GM12878 (cell line): ENCODE data around the gene GPR171. TPM values are rescaled to one million over a fixed set of nuclear protein-coding genes. Genes with fewer than 3 reads are reported as not detected.

Experiments used
- ATAC-seq: fragments of 200-7000 bp; cut with Tn5 transposase; 3 replicates; pipeline ENCODE4 v1.9.1; 2020; ENCODE audit warnings: mild to moderate bottlenecking, moderate library complexity
- BruUV-seq: library from RNA; stranded (reverse); fragments of 400-500 nt; replicated peaks from 2 replicates; lab custom pipeline; 2021; lab: Mats Ljungman, UMichigan
- CTCF ChIA-PET: fragments of 300-600 bp; sonication (Branson Sonifier 250); formaldehyde crosslinking; extraction: SDS; loops from one replicate; lab custom pipeline; 2021; ENCODE audit warnings: inconsistent platforms; lab: Yijun Ruan, JAX
- POLR2A ChIA-PET: fragments of 350-600 bp; formaldehyde crosslinking; extraction: SDS; loops from one replicate; lab custom pipeline; 2021; ENCODE audit warnings: inconsistent platforms; lab: Charles Lee
- RAD21 ChIA-PET: fragments of 300-600 bp; sonication (Branson Sonifier 250); formaldehyde crosslinking; loops from one replicate; lab custom pipeline; 2023; ENCODE audit warnings: antibody characterized with exemption; ENCODE audit not compliant: unreplicated experiment; lab: Charles Lee
- SMC1A ChIA-PET: fragments of 300-600 bp; sonication (Branson Sonifier 250); formaldehyde crosslinking; loops from one replicate; lab custom pipeline; 2023; ENCODE audit not compliant: unreplicated experiment, uncharacterized antibody; lab: Charles Lee
- DNase-seq: peaks from one replicate; pipeline ENCODE4 v3.0.0-alpha.2; 2011; ENCODE audit warnings: low read depth, low spot score
- FAIRE-seq: peaks from 3 replicates; lab custom pipeline; 2011; peaks lifted over from hg19 to GRCh38; lab: Jason Lieb, UNC
- H2AFZ ChIP-seq: 2 replicates; pipeline ENCODE4 v1.6.0; 2011; ENCODE audit warnings: low read depth, low read length, control low read depth; ENCODE audit not compliant: control insufficient read depth
- H3K27ac ChIP-seq: 2 replicates; pipeline ENCODE4 v1.5.1; 2011; ENCODE audit warnings: control low read depth; ENCODE audit not compliant: control insufficient read depth, insufficient read depth
- H3K27me3 ChIP-seq, 2 experiments: replicated peaks in 1 of 2; 2 replicates each; pipeline versions ENCODE4 v1.6.0 to v1.6.1; 2011; ENCODE audit warnings: low read length in 1 of 2; ENCODE audit not compliant: control insufficient read depth in 2 of 2, insufficient read depth in 2 of 2
- H3K36me3 ChIP-seq, 2 experiments: 2 replicates each; pipeline ENCODE4 v1.5.1; 2011; ENCODE audit warnings: low read length in 1 of 2; ENCODE audit not compliant: control insufficient read depth in 2 of 2, insufficient read depth in 2 of 2
- H3K4me1 ChIP-seq: 2 replicates; pipeline ENCODE4 v1.6.1; 2011; ENCODE audit warnings: mild to moderate bottlenecking, low read length, moderate library complexity, mixed read lengths; ENCODE audit not compliant: control insufficient read depth, insufficient read depth
- H3K4me2 ChIP-seq: 2 replicates; pipeline ENCODE4 v1.6.0; 2011; ENCODE audit warnings: control low read depth; ENCODE audit not compliant: control insufficient read depth, insufficient read depth
- H3K4me3 ChIP-seq: fragments of 200-600 bp; sonication (generic); 2 replicates; pipeline ENCODE4 v1.5.1; 2016
- H3K79me2 ChIP-seq: 2 replicates; pipeline ENCODE4 v1.6.0; 2011; ENCODE audit warnings: low read length; ENCODE audit not compliant: control insufficient read depth, insufficient read depth
- H3K9ac ChIP-seq: 2 replicates; pipeline ENCODE4 v1.8.0; 2011; ENCODE audit warnings: low read length, control low read depth, mixed read lengths; ENCODE audit not compliant: control insufficient read depth, insufficient read depth
- H3K9me3 ChIP-seq: replicated peaks from 3 replicates; pipeline ENCODE4 v1.5.1; 2011; ENCODE audit warnings: mild to moderate bottlenecking, low read length; ENCODE audit not compliant: control insufficient read depth, insufficient read depth
- H4K20me1 ChIP-seq: 2 replicates; pipeline ENCODE4 v1.6.0; 2011; ENCODE audit not compliant: control insufficient read depth, insufficient read depth
- CTCF ChIP-seq, 3 experiments: IDR thresholded peaks in 2 of 3; conservative IDR thresholded peaks in 1 of 3; 2 replicates each; pipeline ENCODE4 v1.5.1; 2011; ENCODE audit warnings: low read depth in 3 of 3, low read length in 3 of 3, mild to moderate bottlenecking in 3 of 3, control low read depth in 2 of 3, moderate library complexity in 2 of 3, inconsistent platforms in 1 of 3, mixed read lengths in 1 of 3; ENCODE audit not compliant: control insufficient read depth in 2 of 3, insufficient read depth in 1 of 3; ENCODE audit errors: extremely low read depth in 1 of 3
- ETV6 ChIP-seq, 2 experiments: fragments of 450-650 bp in 1 of 2; IDR thresholded peaks in 1 of 2; conservative IDR thresholded peaks in 1 of 2; 2 replicates each; pipeline ENCODE4 v1.6.1; 2014; ENCODE audit warnings: antibody characterized with exemption in 1 of 2, borderline replicate concordance in 1 of 2, low read depth in 1 of 2, mild to moderate bottlenecking in 1 of 2, moderate library complexity in 1 of 2
- NR2C2 ChIP-seq: IDR thresholded peaks from 2 replicates; pipeline ENCODE4 v1.6.1; 2011; ENCODE audit warnings: borderline replicate concordance, low read depth; ENCODE audit not compliant: control insufficient read depth, insufficient read length
- RCOR1 ChIP-seq: conservative IDR thresholded peaks from 2 replicates; pipeline ENCODE4 v1.6.1; 2012; ENCODE audit warnings: low read depth, low read length, improper control_type of control experiment
- SMC3 ChIP-seq: IDR thresholded peaks from 2 replicates; pipeline ENCODE4 v1.6.1; 2011; ENCODE audit warnings: low read length, improper control_type of control experiment, borderline replicate concordance
- SREBF1 ChIP-seq: IDR thresholded peaks from 2 replicates; pipeline ENCODE4 v1.6.1; 2012; ENCODE audit warnings: mild to moderate bottlenecking, low read length
- ZZZ3 ChIP-seq: IDR thresholded peaks from 2 replicates; pipeline ENCODE4 v1.6.1; 2011; ENCODE audit warnings: low read depth; ENCODE audit not compliant: control insufficient read depth, insufficient read length
- WGBS: methylation state at CpG from one replicate; pipeline ENCODE4 v1.1.6; 2016; ENCODE audit warnings: low lambda C conversion rate; ENCODE audit not compliant: insufficient replicate concordance, insufficient coverage; ENCODE audit errors: missing lambda C conversion rate; 5-methylcytosine and 5-hydroxymethylcytosine counted together
- in situ Hi-C: fragments of 300-500 bp; cut with MboI; formaldehyde crosslinking; loops from 9 replicates; pipeline ENCODE4 v1.14.3; 2018; ENCODE audit warnings: mixed read lengths
- intact Hi-C: fragments of 100-400 bp; cut with micrococcal nuclease; formaldehyde crosslinking; loops from one replicate; pipeline ENCODE4 v1.14.2; 2022; ENCODE audit not compliant: unreplicated experiment
- polyA plus RNA-seq, 11 experiments: library from polyadenylated mRNA; depleted of rRNA in 4 of 11; unstranded in 6 of 11; stranded (reverse) in 5 of 11; fragments of >200 nt; fragmentation: Nextera tagmentation in 4 of 11; fragmentation: Illumina TruSeq in 1 of 11; extraction: Ambion mirVana in 4 of 11; extraction: Trizol in 1 of 11; gene quantifications; 1 replicate in 1 of 11; 2 replicates in 10 of 11; pipeline versions ENCODE4 v1.2.1 to v1.2.3, GENCODE V29; 2011 to 2016; ENCODE audit warnings: inconsistent platforms in 2 of 11, missing spikeins in 2 of 11, low read depth in 1 of 11
- total RNA-seq, 4 experiments: library from RNA; depleted of rRNA in 3 of 4; stranded (reverse); fragments of >200 nt in 3 of 4; fragmentation: Illumina TruSeq in 1 of 4; extraction: Trizol in 1 of 4; gene quantifications; 2 replicates each; pipeline versions ENCODE4 v1.2.1 to v1.2.3, GENCODE V29; 2013 to 2021

The GPR171 gene
- total and polyA plus RNA-seq, 10 of the 15 experiments (the other 5 are each of a cell fraction or from before 2014, with no cell fraction given), result 0.05 to 0.07 TPM; not detected in 8

- no peak for TF ChIP-seq SREBF1
- TF ChIP-seq NR2C2, result no peak
- no peak for TF ChIP-seq ETV6 (conservative IDR thresholded peaks at IDR 0.05 in 1 of 2, IDR thresholded peaks at IDR 0.05 in 1 of 2; ENCODE audit: borderline replicate concordance in 1 of 2, low read depth in 1 of 2)
- TF ChIP-seq RCOR1, result no peak
- TF ChIP-seq SMC3, result peak; percentile 20; the same call in 1 of the 2 replicates
- peak in 2 of 3 experiments; percentile 16 to 23; a peak in 3 of 6 replicates for TF ChIP-seq CTCF (IDR thresholded peaks at IDR 0.05 in 2 of 3, conservative IDR thresholded peaks at IDR 0.05 in 1 of 3; ENCODE audit: control insufficient read depth in 2 of 3, extremely low read depth in 1 of 3, insufficient read depth in 1 of 3, low read depth in 3 of 3, low read length in 3 of 3)
- no peak for TF ChIP-seq ZZZ3
- intact Hi-C loops (no loop called here), in situ Hi-C loops (loop anchor here (5.0 kb wide), 1 partner anchor 61 kb away; no protein-coding TSS in a partner anchor)
- ChIA-PET SMC1A (interaction anchor here (1.1 to 3.6 kb wide), 2 partner anchors 61 to 92 kb away, joined by 4 to 49 read pairs; no protein-coding TSS in a partner anchor), RAD21 (no interaction called here), POLR2A (no interaction called here), CTCF (interaction anchor here (2.5 to 4.6 kb wide), 4 partner anchors 10 to 121 kb away, joined by 15 to 52 read pairs (median 32); partner anchors contain the start of gene P2RY14)
- Histone ChIP-seq H4K20me1 (no peaks in the 10 kb centered on the region), H3K4me3 (no peak overlapping the region), H3K4me2 (no peak overlapping the region), H2AFZ (no peak overlapping the region), H3K79me2 (no peaks in the 10 kb centered on the region), H3K9ac (no peak overlapping the region), H3K27ac (no peak overlapping the region), H3K27me3 (no peaks in the 10 kb centered on the region), H3K9me3 (no peaks in the 10 kb centered on the region), H3K36me3 (no peaks in the 10 kb centered on the region), H3K4me1 (peaks cover 17% of the 10 kb centered on the region)
- WGBS, result 34% methylated on average over 3 of the region's 3 CpGs
- DNase-seq, result no peak
- BruUV-seq, result no TSS peak
- no peak for ATAC-seq
- no peak for FAIRE-seq
Observed at GRCh38 chr3:151166161-151166560, 36.9 kb downstream of the GPR171 start.
